ENCODE measurements around the gene ELMOD3. TPM values are rescaled to one million over a fixed set of nuclear protein-coding genes. Genes with fewer than 3 reads are reported as not detected.
"Not testable (repeated sequence)": the region's sequence is repeated elsewhere in the genome, so short reads cannot be mapped to it uniquely, and the experiment has no call there.

Gene ELMOD3
- total RNA-seq, 1 donor from 2014 or later = 16.7 TPM

- no peaks in the 10 kb centered on the region for H3K27me3 Mint-ChIP-seq
- no peaks in the 10 kb centered on the region for H3K9me3 Mint-ChIP-seq
- peak overlapping the region; percentile 95 for H3K4me3 Mint-ChIP-seq
- intact Hi-C loops (cut with micrococcal nuclease) = loop anchor here (5.0 kb wide), 2 partner anchors 378 to 782 kb away; partner anchors contain the start of genes POLR1A and PTCD3
- peaks cover 57% of the 10 kb centered on the region for H3K4me1 Mint-ChIP-seq
- H3K27ac Mint-ChIP-seq = peak overlapping the region; percentile 31
- DNase-seq = no peak
- H3K36me3 Mint-ChIP-seq (ENCODE audit: low read depth) = peaks cover 78% of the 10 kb centered on the region
These were observed 29.7 kb upstream of the ELMOD3 start for GRCh38 chr2:85324639-85325465.

GRCh38 chr2:85325466-85325811, 29.1 kb upstream of the ELMOD3 start:
- peak overlapping the region; percentile 95 for H3K4me3 Mint-ChIP-seq
- DNase-seq = no peak
- peak overlapping the region; percentile 31 for H3K27ac Mint-ChIP-seq
- H3K4me1 Mint-ChIP-seq = peaks cover 51% of the 10 kb centered on the region
- peaks cover 72% of the 10 kb centered on the region for H3K36me3 Mint-ChIP-seq (ENCODE audit: low read depth)
- H3K27me3 Mint-ChIP-seq = no peaks in the 10 kb centered on the region
- intact Hi-C loops (cut with micrococcal nuclease) = loop anchor here (5.0 kb wide), 2 partner anchors 378 to 782 kb away; partner anchors contain the start of genes POLR1A and PTCD3
- H3K9me3 Mint-ChIP-seq = no peaks in the 10 kb centered on the region

GRCh38 chr2:85326406-85327159, 28.0 kb upstream of the ELMOD3 start:
- Mint-ChIP-seq H3K4me3 (peak overlapping the region; percentile 95), H3K4me1 (peaks cover 45% of the 10 kb centered on the region), H3K27me3 (no peaks in the 10 kb centered on the region), H3K36me3 (ENCODE audit: low read depth) (peaks cover 61% of the 10 kb centered on the region), H3K27ac (peak overlapping the region; percentile 99), H3K9me3 (no peaks in the 10 kb centered on the region)
- intact Hi-C loops (cut with micrococcal nuclease) = loop anchor here (1.0 to 5.0 kb wide), 5 partner anchors 8 to 868 kb away; partner anchors contain the start of genes MAT2A, POLR1A, PTCD3 and SUCLG1
- DNase-seq = peak; percentile 88

- Mint-ChIP-seq H3K36me3 (ENCODE audit: low read depth) (peaks cover 55% of the 10 kb centered on the region), H3K27me3 (no peaks in the 10 kb centered on the region), H3K27ac (peak overlapping the region; percentile 99), H3K4me1 (peaks cover 39% of the 10 kb centered on the region), H3K9me3 (no peaks in the 10 kb centered on the region), H3K4me3 (peak overlapping the region; percentile 95)
- DNase-seq = peak; percentile 89
- intact Hi-C loops (cut with micrococcal nuclease) = loop anchor here (1.0 to 5.0 kb wide), 4 partner anchors 212 to 868 kb away; partner anchors contain the start of genes MAT2A, POLR1A, PTCD3 and SUCLG1
These were observed 27.3 kb upstream of the ELMOD3 start for GRCh38 chr2:85327160-85327821.

GRCh38 chr2:85327822-85328617, 26.5 kb upstream of the ELMOD3 start, which contains the start of gene TGOLN2:
Gene TGOLN2 (minus strand): TSS chr2:85327989. CDS start chr2:85327962, 27 bp downstream.
- H3K27me3 Mint-ChIP-seq = no peaks in the 10 kb centered on the region
- peaks cover 47% of the 10 kb centered on the region for H3K36me3 Mint-ChIP-seq (ENCODE audit: low read depth)
- no peaks in the 10 kb centered on the region for H3K9me3 Mint-ChIP-seq
- H3K27ac Mint-ChIP-seq = peak within 1 kb of the TSS; percentile 99
- peak; percentile 98 for DNase-seq
- H3K4me1 Mint-ChIP-seq = peaks cover 31% of the 10 kb centered on the region
- peak within 1 kb of the TSS; percentile 95 for H3K4me3 Mint-ChIP-seq
- intact Hi-C loops (cut with micrococcal nuclease) = loop anchor here (1.0 to 5.0 kb wide), 6 partner anchors 26 to 869 kb away; partner anchors contain the start of genes ELMOD3, MAT2A, POLR1A and PTCD3

- intact Hi-C loops (cut with micrococcal nuclease) = loop anchor here (5.0 kb wide), 2 partner anchors 382 to 778 kb away; partner anchors contain the start of genes POLR1A and PTCD3
- Mint-ChIP-seq H3K4me1 (peaks cover 24% of the 10 kb centered on the region), H3K27me3 (no peaks in the 10 kb centered on the region), H3K36me3 (ENCODE audit: low read depth) (peaks cover 36% of the 10 kb centered on the region), H3K4me3 (peak overlapping the region; percentile 2), H3K27ac (no peak overlapping the region), H3K9me3 (no peaks in the 10 kb centered on the region)
- DNase-seq = no peak
These were observed 25.4 kb upstream of the ELMOD3 start for GRCh38 chr2:85329181-85329651.

GRCh38 chr2:85329701-85330100, 24.9 kb upstream of the ELMOD3 start:
- Mint-ChIP-seq H3K4me3 (peak overlapping the region; percentile 2), H3K36me3 (ENCODE audit: low read depth) (peaks cover 31% of the 10 kb centered on the region), H3K4me1 (peaks cover 20% of the 10 kb centered on the region)
- intact Hi-C loops (cut with micrococcal nuclease) = loop anchor here (5.0 kb wide), 2 partner anchors 382 to 778 kb away; partner anchors contain the start of genes POLR1A and PTCD3
- DNase-seq, H3K9me3 Mint-ChIP-seq, H3K27me3 Mint-ChIP-seq, H3K27ac Mint-ChIP-seq: not testable (repeated sequence)

- Mint-ChIP-seq H3K4me3 (no peak overlapping the region), H3K36me3 (ENCODE audit: low read depth) (peaks cover 18% of the 10 kb centered on the region), H3K9me3 (no peaks in the 10 kb centered on the region), H3K27ac (no peak overlapping the region), H3K27me3 (no peaks in the 10 kb centered on the region), H3K4me1 (peaks cover 10% of the 10 kb centered on the region)
- intact Hi-C loops (cut with micrococcal nuclease) = no loop called here
- DNase-seq = no peak
These were observed 23.5 kb upstream of the ELMOD3 start for GRCh38 chr2:85330839-85331636.

GRCh38 chr2:85333877-85334276, 20.7 kb upstream of the ELMOD3 start:
- H3K4me3 Mint-ChIP-seq; H3K36me3 Mint-ChIP-seq (ENCODE audit: low read depth); H3K9me3 Mint-ChIP-seq; H3K27me3 Mint-ChIP-seq; H3K4me1 Mint-ChIP-seq; intact Hi-C loops (cut with micrococcal nuclease); H3K27ac Mint-ChIP-seq; DNase-seq: not testable (repeated sequence)

GRCh38 chr2:85334928-85335327, 19.6 kb upstream of the ELMOD3 start:
- H3K36me3 Mint-ChIP-seq (ENCODE audit: low read depth) = no peaks in the 10 kb centered on the region
- peaks cover 14% of the 10 kb centered on the region for H3K27me3 Mint-ChIP-seq
- peaks cover 4% of the 10 kb centered on the region for H3K4me1 Mint-ChIP-seq
- DNase-seq = no peak
- H3K4me3 Mint-ChIP-seq = no peak overlapping the region
- no peak overlapping the region for H3K27ac Mint-ChIP-seq
- intact Hi-C loops (cut with micrococcal nuclease) = no loop called here
- H3K9me3 Mint-ChIP-seq = no peaks in the 10 kb centered on the region

- no peak overlapping the region for H3K4me3 Mint-ChIP-seq
- no peaks in the 10 kb centered on the region for H3K4me1 Mint-ChIP-seq
- H3K36me3 Mint-ChIP-seq (ENCODE audit: low read depth) = peaks cover 6% of the 10 kb centered on the region
- DNase-seq = no peak
- H3K27me3 Mint-ChIP-seq = peaks cover 16% of the 10 kb centered on the region
- H3K27ac Mint-ChIP-seq = no peak overlapping the region
- no peaks in the 10 kb centered on the region for H3K9me3 Mint-ChIP-seq
- intact Hi-C loops (cut with micrococcal nuclease) = no loop called here
These were observed 14.3 kb upstream of the ELMOD3 start for GRCh38 chr2:85340034-85340892.
